HepG2 (cell line): Measurements from ENCODE around the gene ZMYND8. TPM values are rescaled to one million over a fixed set of nuclear protein-coding genes. Genes with fewer than 3 reads are reported as not detected.

ENCODE experiments used
- CENPT ChIP-seq: sonication (generic); formaldehyde crosslinking; IDR thresholded peaks from 2 replicates; pipeline ENCODE4 v1.8.0; 2022; ENCODE audit warnings: low read depth, mild to moderate bottlenecking, moderate library complexity, missing genetic modification reagents
- CENPX ChIP-seq: sonication (generic); formaldehyde crosslinking; IDR thresholded peaks from 2 replicates; pipeline ENCODE4 v1.9.0; 2021; ENCODE audit warnings: mild to moderate bottlenecking, missing genetic modification reagents, moderate library complexity
- EP300 ChIP-seq, 3 experiments: sonication (generic) in 1 of 3; formaldehyde crosslinking in 1 of 3; IDR thresholded peaks; 2 replicates each; pipeline versions ENCODE4 v1.5.1 to v1.6.1; 2011 to 2020; ENCODE audit warnings: low read depth in 2 of 3, low read length in 2 of 3, borderline replicate concordance in 1 of 3, improper control_type of control experiment in 1 of 3, mild to moderate bottlenecking in 1 of 3, missing genetic modification reagents in 1 of 3, moderate library complexity in 1 of 3
- HMGA1 ChIP-seq: sonication (generic); formaldehyde crosslinking; conservative IDR thresholded peaks from 2 replicates; pipeline ENCODE4 v1.4.0; 2020; ENCODE audit warnings: missing genetic modification reagents
- MEF2D ChIP-seq: sonication (generic); formaldehyde crosslinking; IDR thresholded peaks from 2 replicates; pipeline ENCODE4 v1.5.1; 2020; ENCODE audit warnings: mild to moderate bottlenecking, missing genetic modification reagents
- MTA1 ChIP-seq: sonication (generic); formaldehyde crosslinking; IDR thresholded peaks from 2 replicates; pipeline ENCODE4 v1.4.0; 2020; ENCODE audit warnings: missing genetic modification reagents, mild to moderate bottlenecking, borderline replicate concordance
- TFDP2 ChIP-seq: sonication (generic); formaldehyde crosslinking; IDR thresholded peaks from 2 replicates; pipeline ENCODE4 v1.4.0; 2020; ENCODE audit warnings: missing genetic modification reagents
- ZNF430 ChIP-seq: sonication (generic); formaldehyde crosslinking; IDR thresholded peaks from 2 replicates; pipeline ENCODE4 v1.9.0; 2021; ENCODE audit warnings: mild to moderate bottlenecking, missing genetic modification reagents
- ZNF7 ChIP-seq: IDR thresholded peaks from 2 replicates; pipeline ENCODE4 v1.6.1; 2016; ENCODE audit warnings: missing biosample characterization, missing genetic modification reagents
- polyA plus RNA-seq, 8 experiments: library from polyadenylated mRNA; depleted of rRNA in 3 of 8; stranded (reverse) in 7 of 8; unstranded in 1 of 8; fragments of >200 nt; fragmentation: Illumina TruSeq in 4 of 8; extraction: Trizol in 4 of 8; gene quantifications; 2 replicates each; pipeline versions ENCODE4 v1.2.1 to v1.2.3, GENCODE V29; 2011 to 2016; ENCODE audit warnings: low read depth in 4 of 8, missing spikeins in 1 of 8, mixed read lengths in 1 of 8; ENCODE audit not compliant: insufficient read depth in 1 of 8
- total RNA-seq, 5 experiments: library from RNA; depleted of rRNA; stranded (reverse); fragments of >200 nt; fragmentation: Illumina TruSeq; extraction: Trizol; gene quantifications; 2 replicates each; pipeline ENCODE4 v1.2.3, GENCODE V29; 2016; ENCODE audit warnings: low read depth in 1 of 5

ZMYND8 gene
- total and polyA plus RNA-seq, 2 of the 13 experiments (the other 11 are each of a cell fraction or from before 2014, with no cell fraction given): 53.9 to 84.7 TPM

DNA sequence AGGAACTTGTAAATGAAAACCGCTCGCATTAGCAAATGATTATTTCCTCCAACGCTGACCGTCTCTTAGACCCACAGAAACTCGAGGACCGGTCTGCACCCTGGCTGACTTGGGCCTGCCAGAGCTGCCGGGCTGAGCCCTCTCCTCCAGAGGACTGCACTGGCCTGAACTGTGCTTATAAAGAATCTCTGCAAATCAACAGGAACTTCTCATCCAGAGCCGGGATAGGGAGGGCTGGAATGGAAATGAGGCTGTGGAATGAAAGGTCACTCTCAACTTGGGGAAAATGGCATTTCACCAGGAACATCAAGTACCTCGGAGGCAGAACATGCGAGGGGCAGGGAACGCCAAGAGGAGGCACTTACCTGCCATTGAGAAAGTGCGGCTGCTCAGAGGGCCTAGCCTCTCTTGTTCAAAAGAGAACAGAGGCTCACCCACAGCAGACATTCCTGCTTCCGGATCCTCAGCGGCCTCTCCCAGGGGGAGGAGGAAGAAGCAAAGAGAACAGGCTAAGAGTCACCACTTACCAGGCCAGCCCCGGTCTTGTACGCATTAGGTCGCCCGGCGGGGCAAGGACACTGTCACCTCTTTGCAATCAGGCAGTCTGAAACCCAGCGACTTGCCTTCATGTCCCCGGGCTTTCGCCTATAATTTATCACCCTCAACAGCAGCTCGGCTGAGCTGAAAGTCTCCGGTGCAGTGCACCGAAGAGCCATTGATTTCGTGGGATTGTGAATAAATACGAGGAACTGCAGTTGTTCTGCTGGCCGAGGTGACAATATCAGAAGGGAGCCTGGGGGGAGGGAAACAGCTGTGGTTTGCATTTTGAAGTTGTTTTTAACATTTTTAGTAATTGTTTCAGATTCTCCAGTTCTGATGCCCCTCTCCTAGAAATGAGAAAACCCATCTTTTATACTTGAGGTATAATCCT is 37.6 kb downstream of the ZMYND8 start (continued):
- TF ChIP-seq MEF2D (CRISPR knock-in tag) (no peak), TFDP2 (CRISPR knock-in tag) (no peak), ZNF430 (CRISPR knock-in tag) (no peak), EP300 (IDR thresholded peaks at IDR 0.05; ENCODE audit: low read depth in 2 of 2, low read length in 2 of 2) (0 out of 4 replicates have a peak, but pooled peaks of 1 of the 2 experiments have one; percentile 15), EP300 (CRISPR knock-in tag; IDR thresholded peaks at IDR 0.05; ENCODE audit: borderline replicate concordance) (0 out of 2 replicates have a peak, but pooled peaks have one; percentile 1), CENPX (no peak), CENPT (CRISPR knock-in tag) (no peak), MTA1 (CRISPR knock-in tag) (0 out of 2 replicates have a peak, but pooled peaks have one; percentile 21), ZNF7 (CRISPR knock-in tag) (0 out of 2 replicates have a peak, but pooled peaks have one; percentile 6), HMGA1 (no peak)
